Measurements from ENCODE around the gene DNAJC11. TPM values are rescaled to one million over a fixed set of nuclear protein-coding genes. Genes with fewer than 3 reads are reported as not detected.
"Not testable (repeated sequence)": the region's sequence is repeated elsewhere in the genome, so short reads cannot be mapped to it uniquely, and the experiment has no call there.

DNAJC11 gene
- total RNA-seq, 1 experiment from 2014 or later, result 75.8 TPM

DNA sequence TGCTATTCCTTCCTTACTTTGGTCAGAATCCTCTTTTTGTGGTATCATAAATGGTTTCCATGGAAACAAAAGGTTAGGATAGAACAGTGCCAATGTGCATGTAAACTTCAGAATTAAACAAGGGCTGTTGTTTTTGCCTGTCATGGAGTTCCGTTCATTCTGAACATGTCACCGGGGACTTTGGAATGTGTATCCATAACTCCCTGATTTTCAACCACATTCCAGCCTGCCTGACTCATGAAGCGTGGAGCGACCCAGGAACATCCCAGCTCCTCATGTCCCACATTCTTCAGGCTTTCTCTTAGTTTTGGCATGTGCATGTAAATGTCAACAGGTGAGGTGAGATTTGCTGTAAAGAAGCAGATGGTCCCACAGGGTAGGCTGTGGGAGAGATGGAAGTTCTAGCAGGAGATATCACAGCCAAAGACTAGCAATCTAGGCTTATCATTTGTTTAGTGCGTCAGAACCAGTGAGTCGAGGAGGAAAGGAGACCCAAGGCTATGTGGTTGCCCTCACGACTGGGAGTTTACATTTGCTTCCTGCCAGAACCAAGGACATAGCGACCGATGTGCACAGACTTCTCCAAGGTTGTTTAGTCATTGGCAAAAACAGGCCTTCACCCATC lies 23.0 kb upstream of the DNAJC11 start:
- H3K36me3 ChIP-seq (replicated peaks; ENCODE audit: control insufficient read depth, insufficient read depth, low read length), result no peaks in the 10 kb centered on the region
- no peak overlapping the region for H3K4me3 ChIP-seq (ENCODE audit: insufficient read depth, low read depth, low read length)
- no peak for DNase-seq
- H3K27me3 ChIP-seq (ENCODE audit: control insufficient read depth, insufficient read depth, low read length), result no peaks in the 10 kb centered on the region

DNA sequence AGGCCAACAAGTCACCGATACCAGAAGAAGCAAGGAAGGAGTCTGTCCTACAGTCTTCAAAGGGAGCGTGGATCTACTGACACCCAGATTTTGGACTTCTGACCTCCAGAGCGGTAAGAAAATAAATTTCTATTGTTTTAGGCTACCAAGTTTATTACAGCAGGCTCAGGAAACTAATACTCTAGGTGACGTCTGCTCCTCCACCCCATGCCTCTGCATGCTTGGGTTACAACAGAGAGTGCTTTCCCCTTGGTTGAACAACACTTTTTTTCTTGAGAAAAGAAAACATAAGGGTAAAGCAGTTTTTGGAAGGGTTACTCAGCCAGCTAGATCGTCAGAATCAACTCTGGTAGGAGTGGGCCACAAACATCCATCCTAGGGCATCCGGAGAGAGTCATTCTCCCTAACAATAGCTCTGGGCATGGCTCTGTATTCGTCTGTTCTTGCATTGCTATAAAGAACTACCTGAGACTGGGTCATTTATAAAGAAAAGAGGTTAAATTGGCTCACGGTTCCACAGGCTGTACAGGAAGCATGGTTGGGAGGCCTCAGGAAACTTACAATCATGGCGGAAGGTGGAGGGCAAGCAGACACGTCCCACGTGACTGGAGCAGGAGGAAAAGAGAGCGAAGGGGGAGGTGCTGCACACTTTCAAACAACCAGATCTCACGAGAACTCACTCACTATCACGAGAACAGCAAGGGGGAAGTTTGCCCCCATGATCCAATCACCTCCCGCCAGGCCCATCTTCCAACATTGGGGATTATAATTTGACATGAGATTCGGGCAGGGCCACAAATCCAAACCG lies 22.2 kb upstream of the DNAJC11 start:
- Histone ChIP-seq H3K27me3 (ENCODE audit: control insufficient read depth, insufficient read depth, low read length) (no peaks in the 10 kb centered on the region), H3K4me3 (ENCODE audit: insufficient read depth, low read depth, low read length) (no peak overlapping the region), H3K36me3 (replicated peaks; ENCODE audit: control insufficient read depth, insufficient read depth, low read length) (no peaks in the 10 kb centered on the region)
- DNase-seq, result no peak

GRCh38 chr1:6711174-6711573 lies 9.6 kb upstream of the DNAJC11 start:
- Histone ChIP-seq H3K27me3 (ENCODE audit: control insufficient read depth, insufficient read depth, low read length) (no peaks in the 10 kb centered on the region; the same call in 1 of the 2 replicates), H3K4me3 (ENCODE audit: insufficient read depth, low read depth, low read length) (no peak overlapping the region), H3K36me3 (replicated peaks; ENCODE audit: control insufficient read depth, insufficient read depth, low read length) (no peaks in the 10 kb centered on the region)
- no peak for DNase-seq

GRCh38 chr1:6704746-6705145 lies 3.1 kb upstream of the DNAJC11 start:
- H3K4me3 ChIP-seq (ENCODE audit: insufficient read depth, low read depth, low read length), result no peak overlapping the region
- no peaks in the 10 kb centered on the region; the same call in 1 of the 2 replicates for H3K27me3 ChIP-seq (ENCODE audit: control insufficient read depth, insufficient read depth, low read length)
- no peaks in the 10 kb centered on the region for H3K36me3 ChIP-seq (replicated peaks; ENCODE audit: control insufficient read depth, insufficient read depth, low read length)
- DNase-seq, result no peak

- Histone ChIP-seq H3K27me3 (ENCODE audit: control insufficient read depth, insufficient read depth, low read length) (no peaks in the 10 kb centered on the region; the same call in 1 of the 2 replicates), H3K4me3 (ENCODE audit: insufficient read depth, low read depth, low read length) (no peak overlapping the region), H3K36me3 (replicated peaks; ENCODE audit: control insufficient read depth, insufficient read depth, low read length) (no peaks in the 10 kb centered on the region; the same call in 1 of the 2 replicates)
- DNase-seq, result no peak
Measured at GRCh38 chr1:6703016-6703415, 1.4 kb upstream of the DNAJC11 start.

DNA sequence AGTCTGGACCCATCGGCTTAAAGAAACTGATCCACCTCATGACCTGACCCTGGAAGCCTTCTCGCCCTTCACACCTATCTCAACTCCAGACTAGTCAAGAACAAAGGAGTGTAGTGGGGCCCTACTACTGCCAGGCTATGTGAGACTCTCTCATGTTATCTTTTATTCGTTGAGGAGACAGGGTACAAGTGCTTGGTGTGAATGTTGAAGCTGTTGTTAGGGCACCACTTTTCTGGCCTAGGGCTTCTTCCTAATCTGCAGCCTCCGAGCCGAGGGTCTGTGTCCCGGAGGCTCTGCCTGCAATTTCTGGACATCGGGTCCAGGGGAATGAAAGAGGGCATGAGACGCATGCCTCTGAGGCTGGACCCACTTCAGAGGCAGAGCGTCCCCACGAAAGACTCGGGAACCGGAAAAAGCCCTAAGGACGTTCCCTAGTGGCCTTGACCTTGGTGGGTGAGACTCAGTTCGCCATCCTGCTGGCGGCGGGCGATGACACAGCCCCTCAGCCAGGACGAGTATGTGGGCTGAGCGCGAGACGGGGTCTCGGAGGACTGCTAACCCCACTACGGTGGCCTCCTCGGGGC lies 671 bp downstream of the DNAJC11 start:
- Histone ChIP-seq H3K4me3 (ENCODE audit: insufficient read depth, low read depth, low read length) (peak overlapping the region; percentile 99), H3K27me3 (ENCODE audit: control insufficient read depth, insufficient read depth, low read length) (no peaks in the 10 kb centered on the region), H3K36me3 (replicated peaks; ENCODE audit: control insufficient read depth, insufficient read depth, low read length) (no peaks in the 10 kb centered on the region; the same call in 1 of the 2 replicates)
- DNase-seq, result peak; percentile 34

DNA sequence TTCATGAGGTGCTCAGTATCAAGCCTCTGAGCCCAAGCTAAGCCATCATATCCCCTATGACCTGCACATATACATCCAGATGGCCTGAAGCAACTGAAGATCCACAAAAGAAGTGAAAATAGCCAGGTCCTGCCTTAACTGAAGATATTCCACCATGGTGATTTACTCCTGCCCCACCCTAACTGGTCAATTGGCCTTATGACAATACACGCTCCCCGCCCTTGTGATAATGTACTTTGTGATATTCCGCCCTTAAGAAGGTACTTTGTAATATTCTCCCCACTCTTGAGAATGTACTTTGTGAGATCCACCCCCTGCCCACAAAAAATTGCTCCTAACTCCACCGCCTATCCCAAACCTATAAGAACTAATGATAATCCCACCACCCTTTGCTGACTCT lies 1.7 kb downstream of the DNAJC11 start:
- H3K4me3 ChIP-seq (ENCODE audit: insufficient read depth, low read depth, low read length); H3K36me3 ChIP-seq (replicated peaks; ENCODE audit: control insufficient read depth, insufficient read depth, low read length); H3K27me3 ChIP-seq (ENCODE audit: control insufficient read depth, insufficient read depth, low read length); DNase-seq: not testable (repeated sequence)

DNA sequence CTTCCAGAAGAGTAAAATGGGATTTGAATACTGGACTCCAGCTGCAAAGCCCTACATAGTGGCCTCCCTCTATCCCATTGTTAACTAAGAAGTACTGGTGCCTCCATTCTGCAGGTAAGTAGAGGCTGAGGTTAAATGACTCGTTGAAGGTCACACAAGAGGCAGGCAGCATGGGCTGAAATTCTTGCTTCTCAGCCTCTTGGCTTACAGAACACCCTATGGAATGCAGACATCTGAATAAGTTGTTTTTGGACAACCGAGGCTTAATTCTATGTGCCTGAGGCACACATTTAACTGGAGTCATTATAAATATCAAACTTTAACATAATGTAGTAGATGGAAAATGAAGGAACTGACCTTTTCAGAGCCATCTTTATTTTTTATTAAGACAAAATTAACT lies 5.7 kb downstream of the DNAJC11 start:
- Histone ChIP-seq H3K36me3 (replicated peaks; ENCODE audit: control insufficient read depth, insufficient read depth, low read length) (no peaks in the 10 kb centered on the region; the same call in 1 of the 2 replicates), H3K4me3 (ENCODE audit: insufficient read depth, low read depth, low read length) (no peak overlapping the region), H3K27me3 (ENCODE audit: control insufficient read depth, insufficient read depth, low read length) (no peaks in the 10 kb centered on the region)
- DNase-seq, result no peak

GRCh38 chr1:6694121-6694713 lies 7.4 kb downstream of the DNAJC11 start:
- peak; percentile 68 for DNase-seq
- Histone ChIP-seq H3K36me3 (replicated peaks; ENCODE audit: control insufficient read depth, insufficient read depth, low read length) (no peaks in the 10 kb centered on the region; the same call in 1 of the 2 replicates), H3K27me3 (ENCODE audit: control insufficient read depth, insufficient read depth, low read length) (no peaks in the 10 kb centered on the region), H3K4me3 (ENCODE audit: insufficient read depth, low read depth, low read length) (peak overlapping the region; percentile 6; the same call in 1 of the 2 replicates)

DNA sequence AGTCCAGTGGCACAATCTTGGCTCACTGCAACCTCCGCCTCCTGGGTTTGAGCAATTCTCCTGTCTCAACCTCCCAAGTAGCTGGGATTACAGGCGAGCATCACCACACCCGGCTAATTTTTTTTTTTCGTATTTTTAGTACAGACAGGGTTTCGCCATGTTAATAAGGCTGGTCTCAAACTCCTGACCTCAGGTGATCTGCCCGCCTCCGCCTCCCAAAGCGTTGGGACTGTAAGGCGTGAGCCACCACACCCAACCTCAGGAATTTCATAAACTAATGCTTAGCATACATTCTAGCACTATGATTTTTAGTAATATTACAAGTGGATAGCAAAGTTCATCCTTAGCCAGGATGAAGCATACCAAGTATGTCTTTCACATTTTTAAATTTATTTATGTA lies 8.7 kb downstream of the DNAJC11 start:
- no peak overlapping the region for H3K4me3 ChIP-seq (ENCODE audit: insufficient read depth, low read depth, low read length)
- no peaks in the 10 kb centered on the region; the same call in 1 of the 2 replicates for H3K36me3 ChIP-seq (replicated peaks; ENCODE audit: control insufficient read depth, insufficient read depth, low read length)
- H3K27me3 ChIP-seq (ENCODE audit: control insufficient read depth, insufficient read depth, low read length), result no peaks in the 10 kb centered on the region
- no peak for DNase-seq

- H3K36me3 ChIP-seq (replicated peaks; ENCODE audit: control insufficient read depth, insufficient read depth, low read length), result no peaks in the 10 kb centered on the region; the same call in 1 of the 2 replicates
- DNase-seq, result no peak
- no peaks in the 10 kb centered on the region for H3K27me3 ChIP-seq (ENCODE audit: control insufficient read depth, insufficient read depth, low read length)
- no peak overlapping the region for H3K4me3 ChIP-seq (ENCODE audit: insufficient read depth, low read depth, low read length)
Measured at GRCh38 chr1:6691507-6691906, 10.1 kb downstream of the DNAJC11 start.

- no peak overlapping the region for H3K4me3 ChIP-seq (ENCODE audit: insufficient read depth, low read depth, low read length)
- DNase-seq, result no peak
- H3K36me3 ChIP-seq (replicated peaks; ENCODE audit: control insufficient read depth, insufficient read depth, low read length), result no peaks in the 10 kb centered on the region; the same call in 1 of the 2 replicates
- no peaks in the 10 kb centered on the region for H3K27me3 ChIP-seq (ENCODE audit: control insufficient read depth, insufficient read depth, low read length)
Measured at GRCh38 chr1:6690186-6690585, 11.4 kb downstream of the DNAJC11 start.

DNA sequence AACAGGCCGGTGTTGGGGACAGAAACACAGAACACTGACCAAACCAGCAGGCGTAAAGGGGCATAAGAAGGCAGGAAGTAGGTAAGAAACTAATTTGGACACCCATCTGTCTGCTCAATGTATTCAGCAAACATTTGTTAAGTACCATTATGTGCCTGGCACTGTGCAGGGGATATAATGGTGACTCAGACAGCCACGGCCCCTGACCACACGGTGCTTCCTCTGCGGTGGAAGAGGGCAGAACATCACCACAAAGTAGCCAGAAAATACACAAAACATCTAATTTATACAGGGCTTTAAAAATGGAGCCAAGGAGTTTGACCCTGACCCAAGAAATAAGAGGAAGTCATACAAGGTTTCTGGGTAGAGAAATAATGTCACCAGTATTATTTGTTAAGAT lies 12.9 kb downstream of the DNAJC11 start:
- Histone ChIP-seq H3K36me3 (replicated peaks; ENCODE audit: control insufficient read depth, insufficient read depth, low read length) (no peaks in the 10 kb centered on the region; the same call in 1 of the 2 replicates), H3K4me3 (ENCODE audit: insufficient read depth, low read depth, low read length) (no peak overlapping the region), H3K27me3 (ENCODE audit: control insufficient read depth, insufficient read depth, low read length) (no peaks in the 10 kb centered on the region)
- no peak for DNase-seq

- Histone ChIP-seq H3K27me3 (ENCODE audit: control insufficient read depth, insufficient read depth, low read length) (no peaks in the 10 kb centered on the region), H3K36me3 (replicated peaks; ENCODE audit: control insufficient read depth, insufficient read depth, low read length) (no peaks in the 10 kb centered on the region; the same call in 1 of the 2 replicates), H3K4me3 (ENCODE audit: insufficient read depth, low read depth, low read length) (no peak overlapping the region)
- no peak for DNase-seq
Measured at GRCh38 chr1:6688001-6688400, 13.6 kb downstream of the DNAJC11 start.

Measured in H7 (cell line).